Measurements from ENCODE around the gene GLTP.

GLTP gene

DNA sequence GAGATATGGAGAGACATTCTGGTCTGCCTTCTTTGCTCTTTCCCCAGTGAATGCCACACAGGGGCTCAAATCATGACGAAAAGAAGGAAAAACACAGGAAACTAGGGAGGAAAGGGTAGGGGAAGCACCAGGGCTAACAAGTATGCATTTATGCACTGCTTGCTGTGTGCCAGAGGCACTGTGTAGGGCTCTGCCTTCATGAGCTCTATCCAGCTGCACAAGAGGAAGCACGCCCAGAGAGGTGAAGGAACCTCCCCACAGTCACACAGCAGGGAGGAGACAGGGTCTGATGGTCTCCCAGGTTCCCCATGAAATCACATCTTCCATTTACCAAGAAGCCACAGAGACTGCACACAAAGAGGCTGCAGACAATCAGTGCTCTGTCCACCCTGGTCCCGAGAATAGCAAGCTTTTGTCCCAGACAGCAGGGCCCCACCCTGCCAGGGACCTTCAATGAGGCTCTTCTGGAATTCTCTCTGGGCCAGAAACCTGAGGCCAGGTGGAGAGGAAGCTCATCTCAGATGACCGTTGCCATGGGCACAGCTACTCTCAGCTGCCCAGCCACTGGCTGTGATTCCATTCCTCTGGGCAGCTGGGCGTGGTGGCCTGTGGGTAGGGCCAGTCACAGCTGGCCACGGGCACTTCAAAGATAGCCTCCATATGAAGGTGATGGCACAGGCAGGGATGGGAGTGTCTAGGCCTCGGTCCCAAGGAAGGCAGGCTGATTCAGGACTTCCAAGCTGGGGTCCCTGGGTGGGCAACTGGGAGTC lies 39.9 kb downstream of the GLTP start:
- no peak for DNase-seq

DNA sequence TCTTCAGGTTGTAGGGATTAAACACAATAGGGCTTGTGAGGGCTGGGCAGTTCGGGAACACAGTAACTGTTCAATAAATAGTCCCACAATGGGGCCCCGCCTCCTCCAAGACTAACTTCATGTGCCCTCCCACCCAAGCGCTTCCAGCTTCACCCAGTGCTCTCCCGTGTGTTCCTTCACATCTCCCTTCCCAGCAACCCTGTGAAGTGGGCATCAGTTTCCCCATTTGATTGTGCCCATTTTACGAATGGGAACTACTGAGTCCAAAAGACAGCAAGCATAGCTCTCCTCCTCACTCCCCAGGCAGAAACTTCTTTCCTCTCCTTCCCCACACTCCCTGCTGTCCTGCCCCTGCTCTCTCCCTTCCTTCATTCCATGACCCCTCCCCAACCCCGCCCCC lies 40.9 kb downstream of the GLTP start:
- DNase-seq, result no peak

- DNase-seq, result peak; percentile 23
Observed at GRCh38 chr12:109836916-109837315, 43.4 kb downstream of the GLTP start.

DNA sequence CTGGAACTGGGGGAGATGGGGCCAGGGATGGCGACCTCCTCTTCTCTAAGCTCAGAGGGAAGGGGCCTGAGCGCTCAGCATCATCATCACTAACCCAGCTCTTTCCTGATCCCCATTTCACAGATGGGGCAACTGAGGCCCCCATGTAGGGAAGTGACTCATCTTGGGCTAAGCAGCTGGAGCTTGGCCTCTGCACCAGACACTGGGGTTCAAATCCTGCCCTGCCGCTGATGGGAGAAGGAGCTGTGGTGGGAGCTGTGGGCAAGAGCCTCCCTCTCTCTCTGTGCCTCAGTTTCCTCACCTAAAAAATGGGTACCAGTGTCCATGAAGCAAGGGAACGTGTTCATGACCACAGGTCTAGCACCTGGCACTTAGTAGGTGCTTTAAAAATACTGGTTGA lies 44.5 kb downstream of the GLTP start:
- DNase-seq, result no peak

DNA sequence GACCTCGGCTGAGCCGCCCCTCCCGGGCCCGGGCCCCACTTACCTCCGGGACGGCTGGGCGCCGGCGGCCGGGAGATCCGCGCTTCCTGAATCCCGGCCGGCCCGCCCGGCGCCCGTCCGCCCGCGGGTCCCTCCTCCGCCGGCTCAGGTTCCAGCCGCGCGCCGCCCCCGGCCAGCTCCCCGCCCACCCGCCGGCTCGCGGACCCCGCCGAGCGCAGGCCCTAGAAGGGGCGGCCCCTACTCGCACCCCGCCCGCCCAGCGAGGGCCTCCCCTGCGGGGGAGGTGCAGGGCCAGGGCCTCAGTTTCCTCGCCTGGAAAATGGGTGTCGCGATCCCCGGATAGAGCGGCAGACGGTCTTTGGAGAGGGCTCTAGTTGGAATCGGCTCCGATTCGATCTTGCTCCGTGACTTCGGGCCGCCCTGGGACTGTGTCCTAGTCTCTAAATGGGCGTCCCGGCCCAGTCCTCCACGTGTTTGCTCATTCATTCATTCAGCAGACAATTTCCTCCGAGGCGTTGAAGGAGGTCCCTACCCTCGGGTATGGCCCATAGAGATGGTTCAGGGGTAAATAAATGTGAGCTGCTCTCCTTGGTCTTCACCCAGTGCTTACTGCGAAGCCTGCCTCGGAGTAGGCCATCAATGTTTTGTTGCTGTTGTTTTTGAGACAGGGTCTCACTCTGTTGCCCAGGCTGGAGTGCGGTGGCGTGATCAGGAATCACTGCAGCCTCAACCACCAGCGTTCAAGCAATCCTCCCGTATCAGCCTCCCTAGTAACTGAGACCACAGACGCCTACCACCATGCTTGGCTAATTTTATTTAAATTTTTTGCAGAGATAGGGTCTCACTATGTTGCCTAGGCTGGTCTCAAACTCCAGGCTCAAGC lies 46.8 kb downstream of the GLTP start, which contains the start of gene TRPV4:
Gene TRPV4 (minus strand): TSS at position 92 of the 883 bp plus-strand sequence. CDS start 18,602 bp downstream, outside the sequence.
- DNase-seq, result peak; percentile 55

DNA sequence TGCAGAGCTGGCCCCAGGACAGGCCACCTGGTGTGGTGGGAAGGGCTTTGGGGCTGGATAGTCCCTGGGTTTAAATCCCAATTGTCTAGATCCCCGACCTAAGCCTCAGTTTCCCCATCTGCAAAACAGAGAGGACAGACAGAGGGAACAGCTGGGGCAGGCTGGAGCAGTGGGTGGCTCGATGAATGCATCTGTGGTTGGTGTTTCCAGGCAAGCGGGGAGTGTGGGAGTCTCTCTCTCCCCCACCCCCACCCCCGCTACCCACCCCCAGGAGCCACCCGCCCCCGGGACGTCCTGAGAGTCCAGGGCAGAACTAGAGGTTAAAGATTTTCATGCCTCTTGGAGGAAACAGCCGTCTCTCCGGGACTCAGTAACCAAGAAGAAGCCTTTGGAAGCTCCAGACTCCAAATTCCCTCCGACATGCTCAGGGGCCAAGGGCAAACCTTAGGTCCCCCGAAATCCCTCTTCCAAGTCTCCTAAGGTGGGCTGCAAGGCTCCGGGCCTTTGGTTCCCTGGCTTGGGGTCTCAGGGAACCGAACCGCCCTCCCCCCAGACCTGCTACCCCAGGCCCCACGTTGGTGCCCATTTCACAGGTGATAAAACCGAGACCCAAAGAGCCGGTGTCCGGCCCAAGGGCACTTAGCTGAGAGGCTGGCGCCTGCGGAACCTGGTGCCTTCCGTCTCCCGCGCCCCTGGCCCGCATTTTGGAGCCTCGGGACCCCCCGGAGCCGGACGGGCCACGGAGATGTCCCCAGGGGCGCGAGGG lies 47.6 kb downstream of the GLTP start:
- DNase-seq, result no peak

DNA sequence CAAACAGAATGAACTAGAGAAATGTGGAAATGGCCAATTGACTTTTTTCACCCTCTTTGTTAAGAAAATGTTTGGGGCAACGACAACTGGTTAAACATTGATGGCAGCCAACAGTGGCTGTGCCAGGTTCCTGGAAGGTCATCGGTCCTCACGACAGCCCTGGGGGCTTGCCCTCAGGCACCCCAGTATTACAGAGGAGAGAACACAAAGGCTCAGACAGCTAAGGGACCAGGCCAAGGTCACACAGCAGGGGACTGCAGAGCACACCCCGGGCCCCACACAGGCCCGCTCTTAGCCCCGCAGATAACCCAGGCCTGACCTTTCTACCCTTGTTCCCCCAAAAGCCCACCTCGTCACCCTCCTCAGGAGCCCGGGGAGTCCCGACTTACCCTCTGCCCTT lies 48.4 kb downstream of the GLTP start:
- no peak for DNase-seq

- no peak for DNase-seq
Observed at GRCh38 chr12:109831365-109831764, 49.0 kb downstream of the GLTP start.

GRCh38 chr12:109830718-109831117 lies 49.6 kb downstream of the GLTP start:
- no peak for DNase-seq

- no peak for DNase-seq
Observed at GRCh38 chr12:109830267-109830666, 50.1 kb downstream of the GLTP start.

DNA sequence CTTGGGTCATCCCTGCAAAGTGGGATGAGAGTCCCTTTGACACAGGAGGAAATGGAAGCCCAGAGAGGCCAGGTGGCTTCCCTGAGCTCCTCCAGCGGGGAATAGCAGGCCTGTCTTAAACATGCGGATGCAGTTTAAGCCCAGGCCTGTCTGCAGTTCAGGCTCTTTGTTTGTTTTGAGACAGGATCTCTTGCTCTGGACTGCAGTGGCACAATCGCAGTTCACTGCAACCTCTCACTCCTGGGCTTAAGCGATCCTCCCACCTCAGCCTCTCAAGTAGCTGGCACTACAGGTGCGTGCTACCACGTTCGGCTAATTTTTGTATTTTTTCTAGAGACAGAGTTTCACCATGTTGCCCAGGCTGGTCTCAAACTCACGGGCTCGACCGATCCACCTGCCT lies 50.7 kb downstream of the GLTP start:
- DNase-seq, result no peak

GRCh38 chr12:109828754-109829511 lies 51.4 kb downstream of the GLTP start:
- no peak for DNase-seq

DNA sequence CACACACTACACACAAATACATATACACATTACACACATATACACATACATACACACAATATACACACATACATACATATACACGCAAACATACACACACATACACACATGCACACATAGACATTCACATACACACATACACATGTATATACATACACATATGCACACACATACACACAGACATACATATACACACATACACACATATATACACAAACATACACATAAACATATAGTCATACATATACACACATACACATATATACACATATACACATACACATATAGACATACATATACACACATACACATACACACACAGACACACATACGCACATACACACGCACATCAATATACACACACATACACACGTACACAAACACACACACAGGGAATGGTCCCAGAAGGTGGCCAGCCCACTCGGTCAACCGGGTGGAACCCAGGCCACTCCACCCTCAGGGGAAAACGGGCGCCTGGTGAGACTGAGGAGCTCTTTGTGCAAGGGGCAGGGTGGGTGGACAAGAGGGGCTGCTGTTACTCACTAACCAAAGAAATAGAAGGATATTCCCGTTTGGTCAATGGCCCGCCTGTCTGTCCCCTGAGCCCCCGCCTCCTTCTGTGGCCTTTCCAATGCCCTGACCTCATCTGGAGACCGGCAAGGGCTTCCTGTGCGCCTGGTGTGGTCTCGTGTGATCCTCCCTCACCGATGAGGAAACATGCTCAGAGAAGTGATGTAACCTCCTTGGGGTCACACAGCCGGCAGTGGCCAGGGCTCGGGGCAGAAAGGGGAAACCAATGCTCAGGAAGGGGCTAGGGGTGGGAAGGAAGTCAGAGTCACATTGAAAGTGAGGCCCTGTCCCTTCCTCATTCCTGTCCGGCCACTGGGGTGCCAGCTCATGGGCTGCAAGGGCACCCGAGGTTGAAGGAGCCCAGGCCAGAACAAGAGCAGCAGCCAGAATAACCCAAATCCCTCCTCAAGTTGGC lies 52.5 kb downstream of the GLTP start:
- DNase-seq, result no peak

GRCh38 chr12:109827080-109827479 lies 53.3 kb downstream of the GLTP start:
- no peak for DNase-seq

DNA sequence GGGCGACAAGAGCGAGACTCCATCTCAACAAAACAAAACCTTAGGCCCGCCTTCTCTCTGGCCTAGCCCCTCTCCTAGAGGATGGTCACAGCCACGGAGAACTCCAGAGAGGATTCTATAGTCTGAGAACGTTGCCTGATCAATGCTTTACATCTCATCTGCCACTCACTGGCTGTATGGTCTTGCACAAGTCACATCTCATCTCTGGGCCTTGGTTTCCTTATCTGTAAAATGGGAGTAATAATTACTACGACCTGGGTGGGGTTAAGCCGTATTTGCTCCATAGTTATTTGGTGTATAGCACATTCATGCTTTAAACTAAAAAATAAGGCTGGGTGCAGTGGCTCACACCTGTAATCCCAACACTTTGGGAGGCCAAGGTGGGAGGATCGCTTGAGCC lies 55.6 kb downstream of the GLTP start:
- no peak for DNase-seq

- DNase-seq, result no peak
Observed at GRCh38 chr12:109822951-109823411, 57.4 kb downstream of the GLTP start.

DNA sequence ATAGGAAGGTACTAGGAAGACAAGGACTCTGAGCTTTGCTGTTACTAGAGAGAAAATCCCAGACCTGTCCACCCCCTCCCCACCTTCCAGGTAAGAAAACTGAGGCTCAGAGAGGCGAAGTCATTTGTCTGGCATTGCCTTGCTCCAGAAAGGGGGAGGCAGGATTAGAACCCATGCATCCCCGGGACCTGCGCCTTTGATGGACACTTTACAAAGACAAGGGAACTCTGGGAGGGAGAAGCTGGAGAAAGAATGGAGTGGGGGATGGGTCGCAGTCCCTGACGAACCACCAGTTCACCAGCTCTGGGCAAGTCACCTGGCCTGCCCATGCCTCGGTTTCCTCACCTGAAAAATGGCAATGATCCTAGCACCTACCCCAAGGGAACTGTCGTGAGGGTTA lies 57.9 kb downstream of the GLTP start:
- no peak for DNase-seq

GRCh38 chr12:109821968-109822367 lies 58.4 kb downstream of the GLTP start:
- DNase-seq, result no peak

GRCh38 chr12:109820816-109821381 lies 59.4 kb downstream of the GLTP start:
- DNase-seq, result no peak

- peak; percentile 29 for DNase-seq
Observed at GRCh38 chr12:109818905-109819500, 61.3 kb downstream of the GLTP start.

All from fibroblast of skin of right quadriceps (primary cell).